Kidney tubule cell (primary cell): Measurements from ENCODE around the gene GALNT9.
"Not testable (repeated sequence)": the region's sequence is repeated elsewhere in the genome, so short reads cannot be mapped to it uniquely, and the experiment has no call there.

ENCODE experiments used
- DNase-seq: peaks from one replicate; pipeline ENCODE4 v3.0.0-alpha.2; 2018; ENCODE audit warnings: low spot score

Gene GALNT9

DNA sequence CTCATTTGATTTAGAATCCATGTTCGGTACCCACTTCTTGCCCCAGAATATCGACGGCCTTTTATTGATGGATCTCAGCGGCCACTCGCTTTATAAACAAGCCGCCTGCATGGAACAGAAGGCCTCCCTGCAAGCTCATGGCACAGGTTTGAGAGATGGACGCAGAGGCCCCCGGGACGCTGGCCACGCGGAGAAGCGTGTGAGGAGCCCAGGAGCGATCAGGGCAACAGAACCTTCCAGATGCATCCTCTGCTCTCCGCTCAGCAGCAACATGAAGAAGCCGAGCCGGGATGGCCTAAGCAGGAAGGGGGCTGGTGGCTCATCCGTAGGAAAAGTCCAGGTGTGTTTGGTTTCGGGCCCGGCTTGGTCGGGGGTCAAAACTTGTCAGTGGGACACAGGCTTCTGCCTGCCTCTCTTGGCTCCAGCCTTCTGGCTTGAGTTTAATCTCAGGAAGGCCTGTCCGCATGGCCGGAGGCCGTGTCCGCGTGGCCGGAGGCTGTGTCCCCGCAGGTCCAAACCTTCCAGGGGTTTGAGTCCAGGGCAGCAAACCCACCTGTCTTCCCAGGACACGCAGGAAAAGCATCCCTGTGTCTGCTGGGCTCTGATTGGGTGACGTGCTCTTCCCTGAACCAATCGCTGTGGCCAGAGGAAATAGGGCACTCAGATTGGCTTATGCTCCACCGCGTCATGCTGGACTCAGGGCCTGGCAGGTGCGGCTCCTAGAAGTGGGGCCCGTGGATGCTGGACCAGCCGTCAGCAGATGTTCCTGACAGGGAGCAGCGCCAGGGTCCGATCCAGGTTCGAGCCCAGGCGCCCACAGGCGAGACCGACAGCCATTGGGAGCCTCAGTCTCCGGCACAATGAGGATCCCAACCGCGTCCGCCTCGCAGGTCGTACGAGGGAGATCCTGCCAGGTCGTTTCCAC is 65.0 kb downstream of the GALNT9 start:
- DNase-seq = no peak

DNA sequence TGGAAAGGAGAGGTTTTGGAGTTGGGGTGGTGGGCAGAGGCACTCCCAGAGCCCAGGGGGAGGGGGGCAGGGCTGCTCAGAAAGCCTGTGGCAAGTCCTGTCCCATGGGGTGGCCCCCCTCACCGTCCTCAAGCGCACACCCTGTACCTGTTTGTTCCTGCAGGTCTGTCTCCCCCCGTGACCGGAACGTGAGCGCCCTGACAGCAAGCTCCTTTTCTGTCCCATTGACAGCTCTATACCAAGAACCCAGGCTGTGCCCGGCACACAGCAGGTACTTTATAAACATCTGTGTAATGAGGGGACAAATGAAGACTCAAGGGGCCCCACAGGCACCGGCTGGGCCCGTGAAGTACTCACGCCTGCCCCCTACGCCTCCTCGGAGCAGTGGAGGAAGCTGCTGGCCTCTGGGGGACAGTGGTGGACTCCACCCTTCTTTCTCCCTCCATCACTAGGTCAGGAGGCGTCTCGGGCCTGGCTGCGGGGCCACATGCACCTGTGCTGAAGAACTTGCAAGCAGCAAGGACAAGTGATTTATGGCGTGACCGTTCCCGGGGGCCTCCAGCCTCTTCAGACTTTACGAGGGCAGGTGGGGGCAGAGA is 65.8 kb downstream of the GALNT9 start:
- DNase-seq = no peak

DNA sequence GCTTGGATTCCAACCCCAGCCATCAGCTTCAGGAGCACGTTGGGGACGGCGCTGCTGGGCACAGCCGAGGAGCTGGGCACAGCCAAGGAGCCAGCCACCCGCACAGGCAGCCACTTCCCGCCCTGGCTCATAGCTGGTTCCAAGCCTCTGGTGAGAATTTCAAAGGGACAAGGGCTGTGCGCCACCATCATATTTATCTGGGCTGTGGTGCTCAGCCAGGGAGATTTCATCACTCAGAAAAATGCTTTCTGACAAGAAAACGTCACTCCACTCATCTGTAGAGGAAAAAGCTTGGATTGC is 66.4 kb downstream of the GALNT9 start:
- DNase-seq = no peak

DNA sequence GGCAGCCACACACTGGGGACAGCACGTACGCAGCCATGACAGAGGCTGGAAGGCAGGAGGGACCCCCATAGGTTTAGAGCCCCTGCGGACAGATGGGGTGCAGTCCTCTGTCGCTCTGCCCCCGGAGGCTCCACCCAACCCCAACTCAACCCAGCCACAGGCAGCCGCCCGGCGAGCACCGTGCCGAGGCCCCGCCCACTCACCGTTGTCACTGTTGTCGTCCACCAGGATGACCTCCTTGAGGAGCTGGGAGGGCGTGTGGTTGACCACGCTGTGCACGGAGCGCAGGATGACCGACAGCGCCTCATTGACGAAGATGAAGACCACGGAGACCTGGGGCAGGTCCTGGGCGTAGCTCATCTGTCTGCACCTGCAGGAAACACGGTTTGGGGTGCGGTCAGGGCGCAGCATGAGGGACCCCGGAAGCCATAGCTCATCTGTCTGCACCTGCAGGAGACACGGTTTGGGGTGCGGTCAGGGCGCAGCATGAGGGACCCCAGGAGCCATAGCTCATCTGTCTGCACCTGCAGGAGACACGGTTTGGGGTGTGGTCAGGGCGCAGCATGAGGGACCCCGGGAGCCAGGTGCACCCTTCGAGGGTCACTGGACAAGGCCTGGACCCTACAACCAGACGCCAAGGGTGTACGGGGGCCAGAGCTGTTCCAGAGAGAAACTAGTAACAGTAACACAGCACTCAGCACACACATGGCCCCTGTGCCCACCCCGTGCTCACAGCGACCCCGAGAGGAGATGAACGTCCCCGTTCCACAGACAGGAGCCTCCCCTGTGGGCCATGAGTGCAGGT is 66.9 kb downstream of the GALNT9 start:
- DNase-seq = no peak

DNA sequence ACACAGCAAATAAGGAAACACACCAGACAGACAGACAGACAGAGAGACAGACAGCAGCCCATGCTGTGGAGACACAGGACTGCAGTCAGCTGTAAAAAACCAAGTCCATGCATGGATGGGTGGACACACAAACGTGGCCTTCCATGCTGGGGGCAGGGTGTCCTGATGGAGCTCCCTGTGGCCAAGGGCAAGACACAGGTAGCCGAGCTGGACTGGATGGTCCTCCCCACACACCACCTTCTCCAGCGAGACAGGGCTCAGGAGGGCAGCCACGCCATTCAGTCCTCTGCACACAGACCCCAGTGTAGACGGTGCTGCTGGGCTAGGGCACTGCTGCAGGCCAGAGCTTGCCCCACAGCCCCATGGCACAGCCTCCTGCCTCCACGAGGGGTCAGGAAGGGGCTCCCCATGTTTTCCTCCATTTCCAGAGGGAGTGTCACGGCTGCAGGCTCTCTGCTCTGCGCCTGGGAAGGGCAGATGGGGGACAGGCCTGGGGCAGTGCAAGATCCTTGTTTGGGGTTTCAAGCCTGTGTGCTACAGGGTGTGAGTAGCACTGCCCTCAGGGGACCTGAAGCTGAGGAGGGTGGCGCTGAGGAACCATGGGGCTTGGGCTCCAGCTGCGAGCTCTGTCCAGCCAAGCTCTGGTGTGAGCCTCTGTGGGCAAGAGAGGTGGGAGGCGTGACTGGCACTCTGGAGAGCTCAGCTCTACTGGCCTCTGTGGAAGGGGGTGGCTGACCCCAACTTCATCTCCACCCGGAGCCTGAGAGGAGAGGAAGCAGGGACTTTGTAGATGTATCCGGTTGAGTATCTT is 67.9 kb downstream of the GALNT9 start:
- DNase-seq = no peak

DNA sequence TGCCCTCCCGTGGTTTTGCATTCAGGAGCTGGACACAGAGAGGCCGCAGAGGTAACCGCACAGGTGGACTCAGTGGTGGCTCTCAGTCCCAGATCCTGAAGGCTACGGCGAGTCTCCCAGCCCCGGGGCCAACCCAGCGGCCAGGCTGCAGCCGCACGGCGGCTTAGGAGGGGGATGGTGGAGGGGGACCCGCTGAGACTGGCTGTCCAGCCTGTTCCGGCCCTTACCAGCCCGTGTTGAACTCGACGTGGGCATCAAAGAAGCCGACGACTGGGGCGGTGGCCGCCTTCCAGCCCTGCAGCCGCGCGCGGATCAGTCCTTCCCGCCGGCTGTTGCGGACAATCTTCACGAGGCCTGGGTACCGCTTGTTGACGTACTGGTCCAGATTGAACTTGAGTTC is 68.7 kb downstream of the GALNT9 start:
- DNase-seq = no peak

DNA sequence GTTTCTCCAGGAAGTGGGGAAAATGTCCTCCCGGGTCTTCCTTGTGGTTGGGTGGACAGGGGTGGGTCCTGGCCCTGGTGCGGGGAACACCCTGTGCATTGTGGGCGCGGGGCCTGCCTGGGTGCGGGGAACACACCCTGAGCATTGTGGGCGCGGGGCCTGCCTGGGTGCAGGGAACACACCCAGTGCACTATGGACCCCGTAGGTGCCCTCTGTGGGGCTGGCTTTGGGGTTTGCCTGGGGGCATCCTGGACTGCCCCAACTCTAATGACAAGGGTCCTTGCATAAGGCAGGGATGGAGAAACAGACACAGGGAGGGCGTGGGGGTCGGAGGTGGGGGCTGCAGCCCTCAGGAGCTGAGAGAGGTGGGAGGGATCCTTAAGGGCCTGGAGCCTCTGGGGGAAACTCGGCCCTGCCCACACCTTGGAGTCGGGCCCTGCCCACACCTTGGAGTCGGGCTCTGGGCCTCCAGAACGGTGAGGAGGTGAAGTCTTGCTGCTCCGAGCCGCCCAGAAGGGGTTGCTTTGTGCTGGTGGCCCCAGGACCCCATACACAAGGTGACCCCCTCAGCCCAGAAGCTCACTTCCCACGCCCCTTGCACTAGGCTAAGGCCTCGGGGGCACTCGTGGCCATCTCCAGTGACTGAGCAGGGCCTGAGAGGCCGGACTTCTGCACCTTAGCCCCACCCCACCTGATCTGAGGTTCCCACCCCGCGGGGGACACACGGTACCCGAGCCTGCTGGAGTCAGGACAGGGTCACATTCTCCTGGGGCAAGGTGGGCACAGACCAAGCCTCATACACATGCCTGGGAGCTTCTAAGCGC is 69.3 kb downstream of the GALNT9 start:
- DNase-seq = no peak

DNA sequence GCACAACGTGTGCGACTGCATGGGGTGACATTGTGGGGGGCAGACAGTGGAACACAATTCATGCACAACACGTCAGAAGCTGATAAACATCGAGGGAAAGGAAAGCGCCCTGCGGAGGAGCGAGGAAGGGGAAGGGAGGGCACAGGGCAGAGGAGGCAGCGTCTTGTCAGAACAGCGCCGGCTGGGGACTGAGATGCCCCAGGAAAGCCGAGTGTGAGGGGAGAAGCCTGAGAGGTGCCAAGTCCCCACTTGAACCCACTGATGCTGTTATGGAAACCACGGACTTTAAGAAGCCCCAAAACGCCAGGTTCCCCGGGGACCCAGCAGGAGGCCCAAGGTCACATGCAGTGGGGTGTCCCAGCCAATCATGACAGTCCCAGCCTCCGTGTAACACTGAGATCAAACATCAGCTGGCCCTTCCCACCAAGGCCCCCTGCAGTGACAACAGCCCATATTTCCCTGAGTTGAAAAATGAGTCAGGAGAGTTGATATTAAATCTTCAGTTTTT is 70.0 kb downstream of the GALNT9 start:
- DNase-seq = no peak

DNA sequence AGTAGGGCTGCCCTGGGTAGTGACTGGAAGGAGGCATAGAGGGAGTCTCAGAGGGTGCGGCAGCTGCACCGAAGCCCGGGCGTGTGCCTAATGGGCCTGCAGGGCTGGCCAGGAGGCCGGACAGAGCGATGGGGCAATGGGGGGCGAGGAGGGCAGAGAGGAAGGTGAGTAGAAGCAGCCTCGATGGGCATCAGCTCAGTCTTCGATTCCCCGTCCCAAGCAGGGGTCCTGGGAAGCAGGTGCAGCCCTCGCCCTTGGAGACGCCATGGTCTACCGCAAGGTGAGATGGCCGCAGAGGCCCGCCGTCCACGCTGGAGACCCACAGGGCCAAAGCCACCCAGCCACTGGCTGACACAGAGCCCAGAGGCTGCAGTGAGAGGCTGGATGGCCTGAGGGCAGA is 70.8 kb downstream of the GALNT9 start:
- no peak for DNase-seq

DNA sequence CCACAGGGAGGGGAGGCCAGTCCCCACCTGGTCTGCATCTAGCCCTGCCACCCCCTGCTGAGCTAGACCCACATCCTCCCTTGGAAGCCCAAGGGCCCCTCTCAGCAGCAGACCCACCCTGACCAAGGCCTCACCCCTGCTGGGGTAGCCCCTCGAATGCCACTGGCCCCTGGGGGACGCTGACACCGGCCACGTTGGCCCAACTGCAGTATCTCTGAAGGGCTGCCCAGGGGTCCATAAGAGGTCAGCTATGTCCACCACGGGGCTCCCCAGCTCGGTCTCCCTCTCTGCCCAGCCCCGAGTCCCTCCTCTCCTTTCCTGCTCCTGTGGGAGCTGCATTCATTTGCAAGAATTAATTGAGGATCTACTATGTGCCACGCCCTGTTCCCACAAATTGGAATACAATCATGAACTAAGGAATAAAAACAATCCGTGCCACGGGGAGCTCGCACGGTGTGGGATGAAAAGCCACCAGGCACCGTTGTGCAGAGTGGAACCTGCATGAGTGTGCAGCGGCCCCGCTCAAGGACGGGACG is 71.4 kb downstream of the GALNT9 start:
- no peak for DNase-seq

DNA sequence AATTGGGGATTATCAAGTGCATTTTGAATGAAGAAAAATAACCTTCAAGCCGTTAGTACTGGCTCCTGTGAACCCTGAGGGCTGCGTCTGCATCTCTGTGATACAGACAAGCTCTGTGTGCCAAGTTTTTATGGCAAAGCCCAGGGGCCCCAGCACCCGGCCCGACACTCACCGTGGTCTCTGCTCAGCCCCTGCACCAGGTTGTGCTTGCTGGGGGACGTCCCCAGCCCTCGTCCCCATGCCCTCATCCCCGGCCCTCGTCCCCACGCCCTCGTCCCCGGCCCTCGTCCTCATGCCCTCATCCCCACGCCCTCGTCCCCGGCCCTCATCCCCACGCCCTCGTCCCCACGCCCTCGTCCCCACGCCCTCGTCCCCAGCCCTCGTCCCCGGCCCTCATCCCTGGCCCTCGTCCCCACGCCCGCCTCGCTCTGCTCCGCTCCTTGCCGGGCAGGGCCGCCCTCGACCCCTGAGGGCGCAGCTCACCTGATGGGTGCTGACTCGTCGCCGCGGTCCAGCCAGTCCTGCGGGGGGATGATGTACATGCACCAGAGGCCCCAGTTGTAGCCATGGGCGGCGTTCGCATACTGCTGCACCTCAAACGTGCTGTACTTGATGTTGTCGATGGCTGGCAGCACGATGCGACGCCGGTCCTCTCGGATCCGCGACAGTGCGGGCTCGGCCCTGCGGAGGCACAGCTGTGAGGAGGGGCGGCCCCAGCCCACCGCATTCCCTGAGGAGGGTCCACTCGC is 72.0 kb downstream of the GALNT9 start:
- DNase-seq = no peak

DNA sequence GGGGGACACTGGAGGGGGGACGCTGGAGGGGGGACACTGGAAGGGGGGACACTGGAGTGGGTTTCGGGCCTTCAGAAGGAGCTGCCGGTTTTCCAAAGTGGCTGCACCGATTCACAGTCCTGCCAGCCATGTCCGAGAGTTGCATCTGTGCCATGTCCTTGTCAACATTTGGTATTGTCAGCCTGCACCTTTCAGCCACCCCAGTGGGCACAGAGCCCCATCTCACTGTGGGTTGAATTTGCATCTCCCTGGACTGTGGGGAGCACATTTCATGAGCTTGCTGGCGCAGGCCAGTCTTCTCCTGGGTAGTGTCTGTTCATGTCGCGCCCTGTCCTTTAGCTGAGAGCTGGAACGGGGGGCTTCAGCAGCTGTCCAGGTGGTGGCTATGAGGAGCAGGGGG is 72.7 kb downstream of the GALNT9 start:
- DNase-seq = no peak

DNA sequence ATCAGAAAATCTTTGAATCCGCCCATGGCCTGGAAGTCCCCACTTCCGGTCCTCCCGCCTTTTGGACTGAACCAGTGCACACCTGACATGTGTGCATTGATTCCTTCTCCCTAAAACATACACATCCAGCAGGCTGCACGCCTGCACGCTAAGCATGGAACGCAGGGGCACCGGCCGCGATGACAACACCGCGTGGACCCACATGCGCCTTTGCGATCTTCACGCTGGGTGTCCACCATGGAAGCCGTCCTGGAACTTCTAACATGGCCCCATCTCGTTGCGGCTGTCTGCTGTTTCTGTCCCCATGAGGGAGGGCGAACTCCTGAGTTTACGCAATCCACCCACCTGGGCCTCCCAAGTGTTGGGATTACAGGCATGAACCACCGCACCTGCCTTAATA is 73.7 kb downstream of the GALNT9 start:
- DNase-seq = no peak

DNA sequence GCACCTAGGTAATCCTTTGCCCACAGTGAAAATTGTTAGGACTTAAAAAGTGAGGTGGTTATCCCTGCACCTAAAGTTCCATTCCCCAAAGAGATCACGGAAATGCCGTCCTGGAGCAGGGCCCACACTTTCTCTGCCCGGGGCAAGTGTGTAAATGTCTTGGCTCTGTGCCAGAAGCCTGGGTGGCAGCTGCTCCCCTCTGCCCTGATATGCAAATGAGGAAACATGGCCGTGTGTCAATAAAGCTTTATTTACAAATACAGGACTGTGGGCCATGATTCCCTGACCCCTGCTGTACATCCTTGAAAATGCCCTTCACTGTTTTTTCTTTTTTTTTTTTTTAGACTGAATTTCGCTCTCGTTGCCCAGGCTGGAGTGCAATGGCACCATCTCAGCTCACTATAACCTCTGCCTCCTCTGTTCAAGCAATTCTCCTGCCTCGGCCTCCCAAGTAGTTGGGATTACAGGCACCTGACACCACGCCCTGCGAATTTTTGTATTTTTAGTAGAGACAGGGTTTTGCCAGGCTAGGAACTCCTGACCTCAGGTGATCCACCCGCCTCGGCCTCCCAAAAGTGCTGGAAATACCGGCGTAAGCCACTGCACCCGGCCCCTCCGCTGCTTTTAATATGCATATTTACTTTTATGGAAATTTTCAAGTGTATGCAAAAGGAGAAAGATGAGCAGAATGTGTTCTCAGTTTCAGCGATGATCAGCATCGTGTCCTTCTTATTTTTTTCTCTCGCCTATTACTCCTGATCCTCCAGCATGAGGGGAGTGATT is 75.5 kb downstream of the GALNT9 start:
- DNase-seq = no peak

DNA sequence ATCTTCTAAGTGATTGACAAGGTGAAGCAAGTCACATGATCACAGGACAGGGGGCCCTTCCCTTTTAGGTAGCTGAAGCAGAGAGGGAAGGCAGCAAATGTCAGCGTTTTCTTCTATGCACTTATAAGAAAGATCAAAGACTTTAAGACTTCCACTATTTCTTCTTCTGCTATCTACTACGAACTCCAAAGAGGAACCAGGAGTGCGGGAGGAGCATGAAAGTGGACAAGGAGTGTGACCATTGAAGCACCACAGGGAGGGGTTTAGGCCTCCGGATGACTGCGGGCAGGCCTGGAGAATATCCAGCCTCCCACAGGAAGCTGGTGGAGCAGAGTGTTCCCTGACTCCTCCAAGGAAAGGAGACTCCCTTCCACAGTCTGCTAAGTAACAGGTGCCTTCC is 76.4 kb downstream of the GALNT9 start:
- not testable (repeated sequence) for DNase-seq

DNA sequence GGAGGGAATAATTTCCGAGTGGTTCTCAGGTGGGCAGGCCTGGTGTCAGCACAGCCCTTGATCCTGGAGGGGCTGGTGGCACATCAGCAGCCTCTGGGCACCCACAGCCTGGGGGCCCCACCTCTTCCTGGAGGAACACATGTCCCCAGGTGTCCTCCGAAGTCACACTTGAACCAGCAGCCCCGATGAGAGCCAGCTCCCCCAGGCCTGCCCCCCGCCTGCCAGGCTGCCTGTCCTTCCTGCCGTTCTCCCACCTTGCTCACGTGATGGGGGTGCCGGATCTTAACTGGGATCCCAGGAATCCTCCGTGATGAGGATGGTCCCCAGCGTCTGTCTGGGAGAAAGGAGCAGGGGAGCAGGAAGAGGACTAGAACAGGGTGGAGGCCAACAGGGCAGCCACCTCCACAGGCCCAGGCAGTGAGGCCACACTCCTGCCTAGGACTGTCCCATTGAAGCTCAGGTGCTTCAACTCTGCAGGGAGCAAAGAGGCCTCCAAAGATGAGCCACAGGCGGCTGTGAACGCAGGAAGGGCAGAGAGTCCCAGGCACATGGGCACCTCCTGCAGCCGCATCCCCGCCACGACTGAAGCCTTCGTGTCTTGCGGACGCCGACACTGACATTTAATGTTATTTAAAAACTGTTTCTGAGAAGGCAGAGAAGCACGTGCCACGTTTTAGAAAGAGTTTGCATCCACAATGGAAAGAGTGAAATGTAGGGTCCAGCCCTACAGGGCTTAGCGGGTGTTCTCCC is 77.5 kb downstream of the GALNT9 start:
- no peak for DNase-seq

DNA sequence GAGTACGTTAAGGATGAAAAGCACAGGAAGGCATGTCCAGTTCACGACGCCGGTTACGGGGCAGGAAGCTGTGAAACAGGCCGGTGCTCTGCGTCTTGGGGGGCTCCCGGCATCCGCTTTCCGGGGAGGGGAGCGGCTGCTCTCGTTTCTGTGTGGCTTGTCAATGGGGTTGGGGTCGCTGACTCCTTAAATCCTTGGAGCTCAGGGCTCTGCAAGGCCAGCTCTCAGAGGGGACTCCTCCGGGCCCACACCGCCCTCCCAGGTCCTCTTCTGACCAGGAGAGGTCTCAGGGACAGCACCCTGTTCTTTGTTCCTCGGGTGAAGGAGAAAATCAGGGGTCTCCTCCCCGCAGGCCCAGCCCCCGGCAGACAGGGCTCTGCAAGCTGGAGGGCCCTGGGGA is 78.1 kb downstream of the GALNT9 start:
- no peak for DNase-seq

DNA sequence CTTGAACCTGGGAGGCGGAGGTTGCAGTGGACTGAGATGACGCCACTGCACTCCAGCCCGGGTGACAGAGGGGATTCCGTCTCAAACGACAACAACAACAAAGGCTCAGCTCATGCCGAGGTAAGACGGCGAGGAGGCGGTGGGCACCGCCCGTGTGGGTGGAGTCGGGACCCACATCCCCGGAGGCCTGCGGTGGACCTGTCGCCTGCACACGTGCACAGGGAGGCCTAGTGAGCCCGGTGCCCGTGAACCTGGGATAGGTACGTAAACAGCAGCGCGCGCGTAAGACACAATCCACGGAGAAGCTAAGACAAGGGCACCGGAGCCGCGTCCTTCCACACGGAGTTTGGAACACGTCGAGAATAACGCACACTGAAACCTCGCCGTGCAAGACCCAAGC is 78.7 kb downstream of the GALNT9 start:
- no peak for DNase-seq
